Neuronal stem cell (in vitro differentiated cells): ENCODE results near the gene RAB14.

Source experiments
- DNase-seq: peaks from one replicate; pipeline ENCODE4 v3.0.0-alpha.2; 2013; ENCODE audit warnings: low spot score
- H2AFZ ChIP-seq: one replicate; pipeline ENCODE4 v1.6.1; 2013; ENCODE audit warnings: mild to moderate bottlenecking, low read length, inconsistent platforms
- H2AK5ac ChIP-seq: 2 replicates; pipeline ENCODE4 v1.6.1; 2013; ENCODE audit warnings: low read depth, mild to moderate bottlenecking, inconsistent platforms, low read length, moderate library complexity, mixed read lengths
- H2BK120ac ChIP-seq: 2 replicates; pipeline ENCODE4 v1.6.1; 2013; ENCODE audit warnings: low read depth, mild to moderate bottlenecking, inconsistent platforms, low read length, moderate library complexity, mixed read lengths
- H2BK12ac ChIP-seq: one replicate; pipeline ENCODE4 v1.6.1; 2013; ENCODE audit warnings: low read length, inconsistent platforms
- H2BK15ac ChIP-seq: 2 replicates; pipeline ENCODE4 v1.6.1; 2013; ENCODE audit warnings: mild to moderate bottlenecking, low read length, inconsistent platforms, mixed read lengths
- H2BK5ac ChIP-seq: one replicate; pipeline ENCODE4 v1.6.1; 2013; ENCODE audit warnings: inconsistent platforms, mild to moderate bottlenecking, low read length, moderate library complexity
- H3K14ac ChIP-seq: one replicate; pipeline ENCODE4 v1.6.1; 2013; ENCODE audit warnings: low read length, inconsistent platforms
- H3K18ac ChIP-seq: 2 replicates; pipeline ENCODE4 v1.6.1; 2013; ENCODE audit warnings: low read length, inconsistent platforms
- H3K23ac ChIP-seq: 2 replicates; pipeline ENCODE4 v1.6.1; 2013; ENCODE audit warnings: low read depth, mild to moderate bottlenecking, mixed read lengths, low read length, inconsistent platforms; ENCODE audit not compliant: poor library complexity
- H3K27ac ChIP-seq: replicated peaks from 3 replicates; pipeline ENCODE4 v1.5.1; 2013; ENCODE audit warnings: low read length, inconsistent platforms
- H3K27me3 ChIP-seq, 3 experiments: 2 replicates each; pipeline ENCODE4 v1.6.1; 2013; ENCODE audit warnings: low read length in 3 of 3, mild to moderate bottlenecking in 2 of 3, inconsistent platforms in 1 of 3, low read depth in 1 of 3, mixed read lengths in 1 of 3, moderate library complexity in 1 of 3; ENCODE audit not compliant: control insufficient read depth in 3 of 3, insufficient read depth in 3 of 3
- H3K36me3 ChIP-seq, 2 donors: replicated peaks in 1 of 2; 2 replicates each; pipeline ENCODE4 v1.6.1; 2013; ENCODE audit warnings: low read length in 2 of 2; ENCODE audit not compliant: control insufficient read depth in 2 of 2, insufficient read depth in 2 of 2
- H3K4ac ChIP-seq: 2 replicates; pipeline ENCODE4 v1.6.1; 2013; ENCODE audit warnings: inconsistent platforms, mild to moderate bottlenecking, low read length, moderate library complexity
- H3K4me1 ChIP-seq, 2 donors: 1 replicate in 1 of 2; 2 replicates in 1 of 2; pipeline ENCODE4 v1.6.1; 2013; ENCODE audit warnings: low read length in 2 of 2, low read depth in 1 of 2; ENCODE audit not compliant: control insufficient read depth in 2 of 2, insufficient read depth in 1 of 2
- H3K4me2 ChIP-seq: one replicate; pipeline ENCODE4 v1.6.1; 2013; ENCODE audit warnings: mild to moderate bottlenecking, low read length, inconsistent platforms; ENCODE audit not compliant: insufficient read depth, poor library complexity, severe bottlenecking
- H3K4me3 ChIP-seq, 2 donors: 2 replicates each; pipeline ENCODE4 v1.5.1; 2013; ENCODE audit warnings: low read length in 2 of 2, mild to moderate bottlenecking in 2 of 2, inconsistent platforms in 1 of 2, moderate library complexity in 1 of 2
- H3K79me1 ChIP-seq: one replicate; pipeline ENCODE4 v1.6.1; 2013; ENCODE audit warnings: low read depth, mild to moderate bottlenecking, inconsistent platforms, low read length, moderate library complexity
- H3K9ac ChIP-seq: one replicate; pipeline ENCODE4 v1.6.1; 2013; ENCODE audit warnings: mild to moderate bottlenecking, low read depth, low read length, inconsistent platforms; ENCODE audit not compliant: poor library complexity
- H3K9me3 ChIP-seq, 2 donors: replicated peaks in 1 of 2; 2 replicates each; pipeline versions ENCODE3 to v1.6.1; 2013; ENCODE audit warnings: low read length in 2 of 2, mild to moderate bottlenecking in 2 of 2, inconsistent platforms in 1 of 2, low read depth in 1 of 2, mixed read lengths in 1 of 2, moderate library complexity in 1 of 2; ENCODE audit not compliant: control insufficient read depth in 2 of 2, insufficient read depth in 1 of 2
- H4K8ac ChIP-seq: one replicate; pipeline ENCODE4 v1.6.1; 2013; ENCODE audit warnings: low read depth, mild to moderate bottlenecking, inconsistent platforms, low read length, moderate library complexity
- H4K91ac ChIP-seq: one replicate; pipeline ENCODE4 v1.6.1; 2013; ENCODE audit warnings: low read length, low read depth, mild to moderate bottlenecking, inconsistent platforms; ENCODE audit not compliant: poor library complexity
- WGBS, 2 donors: extraction: QIAGEN DNeasy Blood & Tissue Kit; methylation state at CpG; one replicate each; pipeline ENCODE4 v1.1.7; 2013; ENCODE audit warnings: missing lambda C conversion rate in 2 of 2, mixed read lengths in 1 of 2; ENCODE audit not compliant: insufficient read length in 2 of 2, insufficient replicate concordance in 1 of 2; ENCODE audit errors: extremely low coverage in 2 of 2; 5-methylcytosine and 5-hydroxymethylcytosine counted together

RAB14 gene

DNA sequence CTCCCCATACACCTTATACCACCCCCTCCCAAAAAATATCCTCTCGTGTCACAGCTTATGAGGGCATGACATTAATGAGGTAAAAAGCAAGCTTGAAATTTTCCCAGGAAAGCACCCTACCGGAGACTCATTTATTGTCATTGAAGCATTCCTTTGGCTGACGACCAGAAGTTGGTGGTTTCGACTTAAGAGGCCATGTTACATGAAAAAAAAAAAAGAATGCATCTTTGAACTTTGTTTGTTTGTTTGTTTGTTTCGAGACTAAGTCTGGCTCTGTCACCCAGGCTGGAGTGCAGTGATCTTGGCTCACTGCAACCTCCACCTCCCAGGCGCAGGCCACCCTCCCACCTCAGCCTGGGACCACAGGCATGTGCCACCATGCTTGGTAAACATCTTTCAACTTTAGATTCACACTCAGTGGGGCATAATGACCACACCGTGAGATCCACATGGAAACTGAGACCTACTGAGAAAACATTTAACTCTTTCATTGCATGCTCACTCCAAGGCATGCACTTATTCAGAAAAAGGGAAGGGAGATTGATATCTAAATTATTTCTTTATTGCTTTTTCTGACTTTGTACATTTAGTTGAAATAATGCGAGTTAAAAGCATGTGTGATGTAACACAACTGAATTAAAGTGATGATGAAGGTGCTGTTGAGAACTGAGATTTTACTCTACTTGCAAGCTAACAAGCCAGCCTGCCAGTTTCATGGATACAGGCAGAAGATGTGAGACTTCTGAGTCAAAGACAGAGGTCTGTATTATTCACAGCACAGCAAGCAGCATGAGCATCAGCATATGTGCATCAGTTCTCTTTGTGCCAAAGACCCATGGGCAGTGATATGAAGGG lies 5.1 kb upstream of the RAB14 start:
- H3K27ac ChIP-seq: no peak overlapping the region
- no peak overlapping the region for H3K4me3 ChIP-seq
- H3K4me2 ChIP-seq: no peak overlapping the region
- WGBS, 2 donors: no CpG with 5 or more reads among the region's 8 CpGs
- peaks cover 4 to 8% of the 10 kb centered on the region in 2 donors for H3K4me1 ChIP-seq
- no peak overlapping the region for H2BK120ac ChIP-seq
- DNase-seq: no peak
- H3K23ac ChIP-seq: no peak overlapping the region
- H2BK12ac ChIP-seq: no peak overlapping the region
- H3K27me3 ChIP-seq: no peaks in the 10 kb centered on the region
- H2BK15ac ChIP-seq: no peak overlapping the region
- no peaks in the 10 kb centered on the region for H3K36me3 ChIP-seq
- no peak overlapping the region for H4K8ac ChIP-seq
- no peak overlapping the region for H2AFZ ChIP-seq
- no peak overlapping the region for H2AK5ac ChIP-seq
- H3K79me1 ChIP-seq: no peaks in the 10 kb centered on the region
- H4K91ac ChIP-seq: no peak overlapping the region
- H3K9ac ChIP-seq: no peak overlapping the region
- no peak overlapping the region for H2BK5ac ChIP-seq
- no peak overlapping the region for H3K4ac ChIP-seq
- no peak overlapping the region for H3K18ac ChIP-seq
- no peak overlapping the region for H3K14ac ChIP-seq
- H3K9me3 ChIP-seq: no peaks in the 10 kb centered on the region

DNA sequence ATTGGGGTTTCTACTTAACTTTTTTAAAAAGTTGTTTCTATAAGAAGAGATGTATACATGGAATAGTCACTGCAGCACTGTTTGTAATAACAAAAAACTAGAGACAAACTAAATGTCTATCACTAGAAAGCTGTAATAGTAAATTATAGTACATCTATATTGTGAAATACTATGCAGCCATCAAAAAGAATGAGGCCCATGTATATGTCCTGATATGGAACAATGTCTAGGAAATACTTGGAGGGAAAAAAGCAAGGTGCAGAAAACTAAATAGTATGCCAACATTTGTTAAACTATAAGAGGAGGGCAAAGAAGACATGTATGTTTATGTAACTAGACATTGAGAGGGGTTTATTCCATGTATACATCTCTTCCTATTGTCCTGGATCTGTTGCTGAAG lies 2.9 kb upstream of the RAB14 start:
- Histone ChIP-seq H3K14ac (no peak overlapping the region), H2BK12ac (no peak overlapping the region), H3K4me3 (no peak overlapping the region), H2BK5ac (no peak overlapping the region), H3K9ac (no peak overlapping the region), H4K8ac (no peak overlapping the region), H4K91ac (no peak overlapping the region), H3K4ac (no peak overlapping the region), H2AFZ (no peak overlapping the region), H3K18ac (no peak overlapping the region), H2BK15ac (no peak overlapping the region), H2BK120ac (no peak overlapping the region), H3K27me3 (no peaks in the 10 kb centered on the region), H3K27ac (no peak overlapping the region), H3K4me1 (peaks cover 8 to 16% of the 10 kb centered on the region in 2 donors), H3K9me3 (no peaks in the 10 kb centered on the region), H3K4me2 (no peak overlapping the region), H3K23ac (no peak overlapping the region), H2AK5ac (no peak overlapping the region), H3K79me1 (peaks cover 5% of the 10 kb centered on the region), H3K36me3 (no peaks in the 10 kb centered on the region)
- DNase-seq: no peak

DNA sequence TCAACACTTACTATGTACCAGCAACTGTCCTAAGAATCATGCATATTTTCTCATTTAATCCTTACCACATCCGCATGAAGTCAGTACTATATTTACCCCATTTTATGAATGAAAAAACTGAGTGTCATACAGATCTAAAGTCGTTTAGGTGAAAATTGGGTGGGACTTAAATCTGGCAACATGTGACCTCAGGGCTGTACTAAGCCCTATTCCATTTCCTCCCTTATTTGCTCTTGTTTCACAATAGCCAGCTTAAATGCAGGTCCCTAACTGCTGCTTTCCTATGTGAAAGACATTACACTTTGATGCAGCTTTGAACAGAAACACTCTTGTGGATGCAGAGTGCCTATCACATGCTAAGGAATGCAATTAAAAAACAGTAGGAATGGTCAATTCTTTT lies 2.5 kb upstream of the RAB14 start:
- Histone ChIP-seq H4K91ac (no peak overlapping the region), H2AK5ac (no peak overlapping the region), H2BK12ac (no peak overlapping the region), H3K18ac (no peak overlapping the region), H3K27ac (no peak overlapping the region), H3K4ac (no peak overlapping the region), H2BK15ac (no peak overlapping the region), H3K9ac (no peak overlapping the region), H3K14ac (no peak overlapping the region), H3K36me3 (no peaks in the 10 kb centered on the region), H3K27me3 (no peaks in the 10 kb centered on the region), H2AFZ (no peak overlapping the region), H3K79me1 (peaks cover 5% of the 10 kb centered on the region), H2BK5ac (no peak overlapping the region), H3K4me2 (no peak overlapping the region), H3K23ac (no peak overlapping the region), H3K9me3 (no peaks in the 10 kb centered on the region), H3K4me1 (peaks cover 8 to 17% of the 10 kb centered on the region in 2 donors), H2BK120ac (no peak overlapping the region), H4K8ac (no peak overlapping the region), H3K4me3 (no peak overlapping the region)
- no CpG with 5 or more reads among the region's 2 CpGs for WGBS, 2 donors
- no peak for DNase-seq

DNA sequence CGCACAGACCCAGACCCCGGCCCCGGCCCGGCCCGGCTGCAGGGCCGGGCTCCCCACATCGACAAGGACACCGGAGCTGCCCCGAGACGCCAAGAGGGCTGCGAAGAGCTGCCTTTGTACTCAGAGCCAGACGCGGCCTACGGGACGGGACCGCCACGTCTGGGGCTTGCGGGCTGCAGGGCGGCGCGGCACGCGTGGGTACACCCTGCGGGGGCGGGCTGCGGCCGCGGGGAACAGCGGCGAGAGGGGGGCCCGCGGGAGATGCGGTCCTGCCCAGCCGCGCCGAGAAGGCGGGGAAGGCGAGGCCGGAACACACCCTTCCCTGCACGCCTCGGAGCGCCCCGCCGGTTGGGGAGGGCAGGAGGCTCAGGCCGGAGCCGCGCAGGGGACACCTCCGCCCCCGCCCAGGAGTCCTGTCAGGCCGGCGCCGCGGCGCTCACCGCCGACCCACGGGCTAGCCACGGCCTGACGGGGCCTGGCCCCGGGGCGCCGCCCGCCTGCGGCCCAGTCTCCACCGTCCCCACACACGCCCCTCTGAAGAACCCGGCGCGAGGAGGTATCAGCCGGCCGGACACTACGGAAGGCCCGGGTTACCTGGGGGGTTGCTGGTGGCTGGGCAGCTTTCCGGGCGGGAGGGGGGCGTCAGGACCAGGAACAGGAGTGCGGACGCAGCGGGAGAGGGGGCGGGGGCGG lies 478 bp downstream of the RAB14 start:
- no peak overlapping the region for H4K8ac ChIP-seq
- peak overlapping the region; percentile 92 for H2AK5ac ChIP-seq
- H3K14ac ChIP-seq: peak overlapping the region; percentile 56
- H2AFZ ChIP-seq: peak overlapping the region; percentile 90
- no peaks in the 10 kb centered on the region for H3K9me3 ChIP-seq
- DNase-seq: peak; percentile 24
- H3K27ac ChIP-seq: peak overlapping the region; percentile 74
- H3K4me1 ChIP-seq: peaks cover 8 to 16% of the 10 kb centered on the region in 2 donors
- peak overlapping the region; percentile 60 for H3K4me2 ChIP-seq
- peak overlapping the region; percentile 58 for H2BK12ac ChIP-seq
- no peaks in the 10 kb centered on the region for H3K36me3 ChIP-seq
- no peak overlapping the region for H2BK15ac ChIP-seq
- peak overlapping the region; percentile 97 for H4K91ac ChIP-seq
- peak overlapping the region; percentile 98 for H3K18ac ChIP-seq
- no peak overlapping the region for H2BK120ac ChIP-seq
- H3K9ac ChIP-seq: peak overlapping the region; percentile 99
- no peaks in the 10 kb centered on the region for H3K27me3 ChIP-seq
- peak overlapping the region; percentile 94 for H2BK5ac ChIP-seq
- peak overlapping the region; percentile 83 to 100 for H3K4me3 ChIP-seq
- H3K4ac ChIP-seq: no peak overlapping the region
- H3K79me1 ChIP-seq: peaks cover 5% of the 10 kb centered on the region
- peak overlapping the region; percentile 61 for H3K23ac ChIP-seq
- no CpG with 5 or more reads among the region's 81 CpGs for WGBS, 2 donors
